HEK293 (cell line): ENCODE data around the gene ALG5.

Experiments
- EGR2 ChIP-seq: fragments of 450-650 bp; formaldehyde crosslinking; IDR thresholded peaks from 2 replicates; pipeline ENCODE4 v1.5.1; 2016; ENCODE audit warnings: low read depth, missing biosample characterization, missing genetic modification characterization
- GLI2 ChIP-seq: fragments of 450-650 bp; formaldehyde crosslinking; IDR thresholded peaks from 2 replicates; pipeline ENCODE4; 2017; ENCODE audit warnings: missing biosample characterization, missing genetic modification characterization, low read depth, borderline replicate concordance
- GLIS1 ChIP-seq: fragments of 450-650 bp; formaldehyde crosslinking; IDR thresholded peaks from 2 replicates; pipeline ENCODE4 v1.5.1; 2016; ENCODE audit warnings: missing biosample characterization, missing genetic modification characterization
- HIC1 ChIP-seq: fragments of 450-650 bp; formaldehyde crosslinking; IDR thresholded peaks from 2 replicates; pipeline ENCODE4 v1.5.1; 2016; ENCODE audit warnings: missing biosample characterization, missing genetic modification characterization
- HOXD13 ChIP-seq: sonication (generic); formaldehyde crosslinking; IDR thresholded peaks from 2 replicates; pipeline ENCODE4 v1.8.0; 2022; ENCODE audit warnings: missing genetic modification reagents, borderline replicate concordance
- IKZF3 ChIP-seq: fragments of 450-650 bp; IDR thresholded peaks from 2 replicates; pipeline ENCODE4 v1.5.0; 2018; ENCODE audit warnings: missing biosample characterization, mild to moderate bottlenecking, missing genetic modification characterization, moderate library complexity
- OSR2 ChIP-seq: fragments of 450-650 bp; formaldehyde crosslinking; IDR thresholded peaks from 2 replicates; pipeline ENCODE4 v1.5.1; 2016; ENCODE audit warnings: missing biosample characterization, missing genetic modification characterization
- PATZ1 ChIP-seq: fragments of 450-650 bp; formaldehyde crosslinking; IDR thresholded peaks from 2 replicates; pipeline ENCODE4 v1.5.1; 2016; ENCODE audit warnings: missing biosample characterization, missing genetic modification characterization
- REST ChIP-seq: fragments of 450-650 bp; formaldehyde crosslinking; IDR thresholded peaks from 2 replicates; pipeline ENCODE4 v1.5.1; 2016; ENCODE audit warnings: missing biosample characterization, missing genetic modification characterization
- SP2 ChIP-seq: fragments of 450-650 bp; formaldehyde crosslinking; IDR thresholded peaks from 2 replicates; pipeline ENCODE4 v1.5.1; 2016; ENCODE audit warnings: missing biosample characterization, missing genetic modification characterization
- SP7 ChIP-seq: fragments of 450-650 bp; formaldehyde crosslinking; IDR thresholded peaks from 2 replicates; pipeline ENCODE4 v1.5.1; 2016; ENCODE audit warnings: missing biosample characterization, missing genetic modification characterization
- WT1 ChIP-seq: fragments of 450-650 bp; formaldehyde crosslinking; IDR thresholded peaks from 2 replicates; pipeline ENCODE4 v1.5.1; 2016; ENCODE audit warnings: missing biosample characterization, missing genetic modification characterization
- ZBTB1 ChIP-seq: fragments of 450-650 bp; formaldehyde crosslinking; IDR thresholded peaks from 2 replicates; pipeline ENCODE4 v1.5.1; 2016; ENCODE audit warnings: missing biosample characterization, missing genetic modification characterization
- ZBTB26 ChIP-seq: fragments of 450-650 bp; formaldehyde crosslinking; optimal IDR thresholded peaks from 2 replicates; pipeline ENCODE3; 2016; ENCODE audit warnings: missing biosample characterization, mild to moderate bottlenecking, missing genetic modification characterization
- ZBTB6 ChIP-seq: fragments of 450-650 bp; formaldehyde crosslinking; IDR thresholded peaks from 2 replicates; pipeline ENCODE4 v1.5.1; 2017; ENCODE audit warnings: missing biosample characterization, missing genetic modification characterization
- ZEB2 ChIP-seq: fragments of 450-650 bp; formaldehyde crosslinking; IDR thresholded peaks from 2 replicates; pipeline ENCODE4 v1.5.1; 2016; ENCODE audit warnings: missing biosample characterization, missing genetic modification characterization
- ZNF280C ChIP-seq: fragments of 450-650 bp; formaldehyde crosslinking; IDR thresholded peaks from 2 replicates; pipeline ENCODE4 v1.5.1; 2016; ENCODE audit warnings: missing biosample characterization, missing genetic modification characterization
- ZNF311 ChIP-seq: fragments of 450-650 bp; formaldehyde crosslinking; IDR thresholded peaks from 2 replicates; pipeline ENCODE4 v1.5.1; 2017; ENCODE audit warnings: missing biosample characterization, missing genetic modification characterization, borderline replicate concordance
- ZNF354C ChIP-seq: fragments of 450-650 bp; formaldehyde crosslinking; IDR thresholded peaks from 2 replicates; pipeline ENCODE4 v1.5.1; 2016; ENCODE audit warnings: missing biosample characterization, missing genetic modification characterization, low read depth, borderline replicate concordance
- ZNF580 ChIP-seq: fragments of 450-650 bp; formaldehyde crosslinking; IDR thresholded peaks from 2 replicates; pipeline ENCODE4 v1.5.1; 2016; ENCODE audit warnings: missing biosample characterization, missing genetic modification characterization
- ZNF670 ChIP-seq: fragments of 450-650 bp; formaldehyde crosslinking; IDR thresholded peaks from 2 replicates; pipeline ENCODE4 v1.5.1; 2016; ENCODE audit warnings: missing biosample characterization, missing genetic modification characterization, low read depth
- ZNF768 ChIP-seq: fragments of 450-650 bp; formaldehyde crosslinking; IDR thresholded peaks from 2 replicates; pipeline ENCODE4 v1.5.1; 2018; ENCODE audit warnings: missing biosample characterization, mild to moderate bottlenecking, missing genetic modification characterization
- ZNF792 ChIP-seq: fragments of 450-650 bp; formaldehyde crosslinking; IDR thresholded peaks from 2 replicates; pipeline ENCODE4 v1.5.1; 2016; ENCODE audit warnings: missing biosample characterization, missing genetic modification characterization
- ZSCAN5A ChIP-seq: fragments of 450-650 bp; formaldehyde crosslinking; IDR thresholded peaks from 2 replicates; pipeline ENCODE4 v1.5.1; 2016; ENCODE audit warnings: missing biosample characterization, missing genetic modification characterization
- ZXDB ChIP-seq: fragments of 450-650 bp; formaldehyde crosslinking; IDR thresholded peaks from 2 replicates; pipeline ENCODE4 v1.5.1; 2016; ENCODE audit warnings: missing biosample characterization, missing genetic modification characterization

Gene ALG5

GRCh38 chr13:36919171-36919832 is 79.8 kb downstream of the ALG5 start (continued):
- TF ChIP-seq ZNF311 (no peak), ZSCAN5A (tag by site-specific recombination) (no peak), SP2 (tag by site-specific recombination) (no peak; the same call in none of the 2 replicates), ZBTB1 (tag by site-specific recombination) (no peak), ZBTB6 (tag by site-specific recombination) (peak; percentile 73), EGR2 (tag by site-specific recombination) (peak; percentile 34; the same call in 1 of the 2 replicates), IKZF3 (tag by site-specific recombination) (peak; percentile 52), SP7 (tag by site-specific recombination) (no peak), REST (no peak), ZNF580 (no peak), HOXD13 (CRISPR knock-in tag) (no peak), HIC1 (tag by site-specific recombination) (peak; percentile 87), ZBTB26 (tag by site-specific recombination) (peak; percentile 63), GLIS1 (tag by site-specific recombination) (no peak), ZNF768 (no peak), ZEB2 (tag by site-specific recombination) (peak; percentile 61; the same call in 1 of the 2 replicates), OSR2 (0 out of 2 replicates have a peak, but pooled peaks have one; percentile 33), PATZ1 (peak; percentile 75), WT1 (tag by site-specific recombination) (0 out of 2 replicates have a peak, but pooled peaks have one; percentile 15), GLI2 (tag by site-specific recombination) (no peak), ZNF670 (tag by site-specific recombination) (no peak), ZXDB (tag by site-specific recombination) (no peak), ZNF354C (tag by site-specific recombination) (no peak), ZNF280C (tag by site-specific recombination) (no peak), ZNF792 (tag by site-specific recombination) (no peak)
